Ishikawa (cell line): ENCODE results near the gene ANO4.

Experiments
- CEBPB ChIP-seq: IDR thresholded peaks from 2 replicates; pipeline ENCODE4 v1.6.1; 2012
- CREB1 ChIP-seq: IDR thresholded peaks from 2 replicates; pipeline ENCODE4 v1.6.1; 2012; ENCODE audit warnings: low read depth
- EGR1 ChIP-seq: IDR thresholded peaks from 2 replicates; pipeline ENCODE4 v1.6.1; 2012
- EP300 ChIP-seq: IDR thresholded peaks from 2 replicates; pipeline ENCODE4 v1.6.1; 2012; ENCODE audit warnings: borderline replicate concordance
- MAX ChIP-seq: IDR thresholded peaks from 2 replicates; pipeline ENCODE4 v1.6.1; 2012
- NFIC ChIP-seq: IDR thresholded peaks from 2 replicates; pipeline ENCODE4 v1.6.1; 2012
- RAD21 ChIP-seq: IDR thresholded peaks from 2 replicates; pipeline ENCODE4 v1.6.1; 2012; ENCODE audit warnings: low read depth
- REST ChIP-seq: IDR thresholded peaks from 2 replicates; pipeline ENCODE4 v1.6.1; 2012; ENCODE audit warnings: low read depth, mild to moderate bottlenecking
- TAF1 ChIP-seq: IDR thresholded peaks from 2 replicates; pipeline ENCODE4 v1.6.1; 2012; ENCODE audit warnings: low read depth, mild to moderate bottlenecking
- TCF12 ChIP-seq: IDR thresholded peaks from 2 replicates; pipeline ENCODE4 v1.6.1; 2012; ENCODE audit warnings: low read depth
- ZBTB7A ChIP-seq: IDR thresholded peaks from 2 replicates; pipeline ENCODE4 v1.6.1; 2012; ENCODE audit warnings: low read depth

GRCh38 chr12:100795174-100795799 is 711 bp downstream of the ANO4 start:
- TF ChIP-seq MAX (no peak), CEBPB (no peak), TAF1 (no peak), EP300 (no peak), CREB1 (no peak), ZBTB7A (no peak), EGR1 (no peak), REST (no peak), TCF12 (no peak), NFIC (no peak), RAD21 (no peak)
